ENCODE measurements around the gene PRKAB1. TPM values are rescaled to one million over a fixed set of nuclear protein-coding genes. Genes with fewer than 3 reads are reported as not detected.
A peak's percentile ranks its signal among the peaks of the same experiment; 100 is the strongest.

The PRKAB1 gene
- total and polyA plus RNA-seq, 4 donors: 34.7 to 57.5 (median 37.9) TPM

DNA sequence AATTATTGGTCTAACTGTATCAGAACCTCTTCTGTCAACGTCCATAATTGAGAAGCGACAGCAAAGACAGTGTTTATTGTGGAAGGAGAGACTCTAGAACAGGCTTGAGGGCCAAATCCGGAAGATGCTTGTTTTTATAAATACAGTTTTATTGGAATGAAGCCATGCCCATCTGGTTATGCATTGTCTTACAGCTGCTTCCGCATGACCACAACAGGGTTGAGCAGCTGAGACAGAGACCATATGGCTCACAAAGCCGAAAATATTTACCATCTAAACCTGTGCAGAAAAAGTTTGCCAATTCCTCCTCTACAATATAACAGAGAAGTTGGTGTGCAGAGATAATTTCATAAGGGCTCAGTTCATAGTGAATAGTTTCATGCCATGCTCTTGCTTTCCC, 24.5 kb downstream of the PRKAB1 start:
- H3K27ac ChIP-seq (ENCODE audit: low read depth in 1 of 2, low read length in 1 of 2): peak overlapping the region in 1 of 2 donors; percentile 48
- ATAC-seq (ENCODE audit: insufficient read depth, low FRiP score): no peak

DNA sequence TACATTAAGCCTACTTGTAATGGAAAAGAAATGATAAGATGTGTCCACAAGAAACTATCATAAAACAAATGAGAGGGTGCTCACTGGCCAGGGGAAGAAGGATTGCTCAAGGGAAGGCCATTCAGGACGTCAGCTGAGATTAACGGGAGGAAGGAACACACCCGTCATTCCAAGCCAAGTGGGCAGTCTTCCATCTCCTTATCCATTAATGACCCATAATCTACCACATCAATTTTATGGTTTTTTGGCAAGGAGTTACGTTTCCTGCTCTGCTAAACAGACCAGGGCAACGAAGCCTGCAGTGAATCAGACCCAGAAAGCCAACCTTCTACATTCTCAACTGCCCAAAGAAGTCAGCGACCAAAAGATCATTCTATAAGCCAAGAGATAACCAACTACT, 25.1 kb downstream of the PRKAB1 start:
- no peak overlapping the region for H3K4me3 ChIP-seq
- WGBS, 2 donors: 28 to 54% methylated on average over 6 of the region's 6 CpGs
- DNase-seq (peak; percentile 61 to 92 (median 89)), ATAC-seq (ENCODE audit: insufficient read depth, low FRiP score) (peak; percentile 60)
- no peaks in the 10 kb centered on the region for H3K9me3 ChIP-seq (ENCODE audit: control insufficient read depth in 4 of 4, insufficient read depth in 3 of 4, low read length in 3 of 4)
- H3K4me1 ChIP-seq (ENCODE audit: control insufficient read depth in 5 of 5, insufficient read depth in 5 of 5, low read length in 5 of 5): peaks cover 0 to 25% (median 20%) of the 10 kb centered on the region in 5 donors
- H3K27ac ChIP-seq (ENCODE audit: low read depth in 1 of 2, low read length in 1 of 2): peak overlapping the region in 1 of 2 donors; percentile 43
- TF ChIP-seq, protein P1, sequence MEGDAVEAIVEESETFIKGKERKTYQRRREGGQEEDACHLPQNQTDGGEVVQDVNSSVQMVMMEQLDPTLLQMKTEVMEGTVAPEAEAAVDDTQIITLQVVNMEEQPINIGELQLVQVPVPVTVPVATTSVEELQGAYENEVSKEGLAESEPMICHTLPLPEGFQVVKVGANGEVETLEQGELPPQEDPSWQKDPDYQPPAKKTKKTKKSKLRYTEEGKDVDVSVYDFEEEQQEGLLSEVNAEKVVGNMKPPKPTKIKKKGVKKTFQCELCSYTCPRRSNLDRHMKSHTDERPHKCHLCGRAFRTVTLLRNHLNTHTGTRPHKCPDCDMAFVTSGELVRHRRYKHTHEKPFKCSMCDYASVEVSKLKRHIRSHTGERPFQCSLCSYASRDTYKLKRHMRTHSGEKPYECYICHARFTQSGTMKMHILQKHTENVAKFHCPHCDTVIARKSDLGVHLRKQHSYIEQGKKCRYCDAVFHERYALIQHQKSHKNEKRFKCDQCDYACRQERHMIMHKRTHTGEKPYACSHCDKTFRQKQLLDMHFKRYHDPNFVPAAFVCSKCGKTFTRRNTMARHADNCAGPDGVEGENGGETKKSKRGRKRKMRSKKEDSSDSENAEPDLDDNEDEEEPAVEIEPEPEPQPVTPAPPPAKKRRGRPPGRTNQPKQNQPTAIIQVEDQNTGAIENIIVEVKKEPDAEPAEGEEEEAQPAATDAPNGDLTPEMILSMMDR (IDR thresholded peaks at IDR 0.05; ENCODE audit: control extremely low read depth, extremely low read depth): no peak
- no peaks in the 10 kb centered on the region for H3K27me3 ChIP-seq (ENCODE audit: control insufficient read depth in 3 of 3, insufficient read depth in 3 of 3, low read length in 2 of 3)
- H3K9ac ChIP-seq (ENCODE audit: insufficient read depth in 1 of 2, low read length in 2 of 2): no peak overlapping the region
- H3K36me3 ChIP-seq (ENCODE audit: control insufficient read depth in 4 of 4, insufficient read depth in 4 of 4, low read length in 4 of 4): peaks cover 0 to 2% (median under 1%) of the 10 kb centered on the region in 4 donors

More for the DNA sequence above, 24.5 kb downstream of the PRKAB1 start:
- H3K36me3 ChIP-seq (ENCODE audit: control insufficient read depth in 4 of 4, insufficient read depth in 4 of 4, low read length in 4 of 4): peaks cover 0 to 2% (median under 1%) of the 10 kb centered on the region in 4 donors
- TF ChIP-seq, protein P1 (IDR thresholded peaks at IDR 0.05; ENCODE audit: control extremely low read depth, extremely low read depth): no peak
- no peaks in the 10 kb centered on the region for H3K9me3 ChIP-seq (ENCODE audit: control insufficient read depth in 4 of 4, insufficient read depth in 3 of 4, low read length in 3 of 4)
- peak in 2 of 3 donors; percentile 44 to 54 for DNase-seq
- no peak overlapping the region for H3K9ac ChIP-seq (ENCODE audit: insufficient read depth in 1 of 2, low read length in 2 of 2)
- peaks cover 0 to 25% (median 20%) of the 10 kb centered on the region in 5 donors for H3K4me1 ChIP-seq (ENCODE audit: control insufficient read depth in 5 of 5, insufficient read depth in 5 of 5, low read length in 5 of 5)
- 61 to 69% methylated on average over 5 of the region's 5 CpGs for WGBS, 2 donors
- H3K4me3 ChIP-seq: no peak overlapping the region
- H3K27me3 ChIP-seq (ENCODE audit: control insufficient read depth in 3 of 3, insufficient read depth in 3 of 3, low read length in 2 of 3): no peaks in the 10 kb centered on the region

DNA sequence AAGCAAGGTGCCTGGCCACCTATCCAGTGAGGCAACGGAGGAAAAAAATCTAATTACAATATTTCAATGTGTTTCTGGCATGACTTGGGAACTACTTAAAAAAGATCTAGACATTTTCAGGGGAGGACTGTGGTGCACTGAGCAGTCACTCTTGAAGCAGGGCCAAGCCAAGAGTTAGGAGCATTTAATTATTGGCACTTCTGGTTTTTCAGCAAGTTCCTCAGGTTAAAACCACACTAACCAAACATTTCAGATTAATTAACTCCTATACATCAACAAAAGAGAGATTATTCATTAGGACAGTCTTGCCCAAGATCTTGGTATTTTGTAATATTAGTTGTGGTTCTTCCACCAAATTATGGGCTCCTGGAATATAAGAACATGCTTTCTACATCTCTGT, 25.6 kb downstream of the PRKAB1 start:
- TF ChIP-seq, protein P1 (IDR thresholded peaks at IDR 0.05; ENCODE audit: control extremely low read depth, extremely low read depth): no peak
- no peak overlapping the region for H3K4me3 ChIP-seq

DNA sequence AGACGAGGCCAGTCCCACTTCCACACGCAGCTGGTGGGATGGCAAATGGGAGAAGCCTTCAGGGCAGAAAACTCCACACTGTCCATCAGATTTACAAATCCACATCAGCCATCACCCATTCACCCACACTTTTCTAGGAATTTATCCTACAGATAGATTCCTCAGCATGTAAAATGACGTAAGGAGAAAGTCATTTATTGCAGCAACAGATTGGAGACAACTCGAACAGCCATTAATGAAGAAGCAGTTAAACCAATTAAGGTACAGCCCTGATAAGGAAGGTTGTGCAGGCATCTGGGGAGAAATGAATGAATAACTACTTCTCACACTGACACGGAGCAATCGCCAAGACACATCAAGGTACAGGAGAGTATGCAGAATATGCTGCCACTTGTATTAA, 26.2 kb downstream of the PRKAB1 start:
- Histone ChIP-seq H3K36me3 (ENCODE audit: control insufficient read depth in 4 of 4, insufficient read depth in 4 of 4, low read length in 4 of 4) (peaks cover 0 to 2% (median 0%) of the 10 kb centered on the region in 4 donors), H3K9me3 (ENCODE audit: control insufficient read depth in 4 of 4, insufficient read depth in 3 of 4, low read length in 3 of 4) (no peaks in the 10 kb centered on the region), H3K4me3 (no peak overlapping the region), H3K4me1 (ENCODE audit: control insufficient read depth in 5 of 5, insufficient read depth in 5 of 5, low read length in 5 of 5) (peaks cover 0 to 25% (median 20%) of the 10 kb centered on the region in 5 donors), H3K27ac (ENCODE audit: low read depth in 1 of 2, low read length in 1 of 2) (no peak overlapping the region), H3K27me3 (ENCODE audit: control insufficient read depth in 3 of 3, insufficient read depth in 3 of 3, low read length in 2 of 3) (no peaks in the 10 kb centered on the region), H3K9ac (ENCODE audit: insufficient read depth in 1 of 2, low read length in 2 of 2) (no peak overlapping the region)
- no peak for DNase-seq
- ATAC-seq (ENCODE audit: insufficient read depth, low FRiP score): no peak
- 89 to 96% methylated on average over 6 of the region's 6 CpGs for WGBS, 2 donors
- TF ChIP-seq, protein P1 (IDR thresholded peaks at IDR 0.05; ENCODE audit: control extremely low read depth, extremely low read depth): no peak

More for the DNA sequence above, 25.6 kb downstream of the PRKAB1 start:
- no peak for ATAC-seq (ENCODE audit: insufficient read depth, low FRiP score)
- Histone ChIP-seq H3K9me3 (ENCODE audit: control insufficient read depth in 4 of 4, insufficient read depth in 3 of 4, low read length in 3 of 4) (no peaks in the 10 kb centered on the region), H3K27me3 (ENCODE audit: control insufficient read depth in 3 of 3, insufficient read depth in 3 of 3, low read length in 2 of 3) (no peaks in the 10 kb centered on the region), H3K4me1 (ENCODE audit: control insufficient read depth in 5 of 5, insufficient read depth in 5 of 5, low read length in 5 of 5) (peaks cover 0 to 25% (median 20%) of the 10 kb centered on the region in 5 donors), H3K27ac (ENCODE audit: low read depth in 1 of 2, low read length in 1 of 2) (peak overlapping the region in 1 of 2 donors; percentile 43), H3K36me3 (ENCODE audit: control insufficient read depth in 4 of 4, insufficient read depth in 4 of 4, low read length in 4 of 4) (peaks cover 0 to 2% (median 0%) of the 10 kb centered on the region in 4 donors), H3K9ac (ENCODE audit: insufficient read depth in 1 of 2, low read length in 2 of 2) (no peak overlapping the region)
- WGBS, 2 donors: 47 to 79% methylated on average over 1 of the region's 1 CpG
- no peak for DNase-seq
